Endothelial cell of umbilical vein (primary cell): ENCODE measurements around the gene TREM2. TPM values are rescaled to one million over a fixed set of nuclear protein-coding genes. Genes with fewer than 3 reads are reported as not detected.

ENCODE experiments used
- BruUV-seq: library from RNA; stranded (reverse); fragments of 400-500 nt; replicated peaks from 2 replicates; lab custom pipeline; 2021; lab: Mats Ljungman, UMichigan
- CTCF ChIA-PET: fragments of 300-600, 350-600 bp; sonication (Branson Sonifier 250); formaldehyde crosslinking; loops from one replicate; lab custom pipeline; 2021; ENCODE audit warnings: antibody characterized with exemption, inconsistent platforms; lab: Charles Lee
- POLR2A ChIA-PET: fragments of 300-600, 350-600 bp; sonication (Branson Sonifier 250); formaldehyde crosslinking; loops from one replicate; lab custom pipeline; 2021; ENCODE audit warnings: antibody characterized with exemption, inconsistent platforms; lab: Charles Lee
- DNase-seq: peaks from one replicate; pipeline ENCODE4 v3.0.0-alpha.2; 2011; ENCODE audit warnings: low read depth, low spot score
- FAIRE-seq: peaks from 2 replicates; lab custom pipeline; 2011; peaks lifted over from hg19 to GRCh38; lab: Jason Lieb, UNC
- H2AFZ ChIP-seq: 2 replicates; pipeline ENCODE4 v1.6.0; 2012; ENCODE audit warnings: low read depth, low read length, control low read depth, inconsistent platforms
- H3K27ac ChIP-seq: 2 replicates; pipeline ENCODE4 v1.5.1; 2011; ENCODE audit warnings: low read depth, mild to moderate bottlenecking, control low read depth, low read length, moderate library complexity; ENCODE audit not compliant: insufficient read depth
- H3K27me3 ChIP-seq, 2 experiments: 2 replicates each; pipeline versions ENCODE4 v1.6.0 to v1.6.1; 2011; ENCODE audit warnings: low read length in 2 of 2, mixed read lengths in 1 of 2; ENCODE audit not compliant: control insufficient read depth in 2 of 2, insufficient read depth in 2 of 2
- H3K36me3 ChIP-seq, 2 experiments: 2 replicates in 1 of 2; 3 replicates in 1 of 2; pipeline ENCODE4 v1.5.1; 2011; ENCODE audit warnings: low read length in 2 of 2, mild to moderate bottlenecking in 1 of 2, moderate library complexity in 1 of 2; ENCODE audit not compliant: control insufficient read depth in 2 of 2, insufficient read depth in 2 of 2; ENCODE audit errors: extremely low read depth in 1 of 2
- H3K4me1 ChIP-seq: 3 replicates; pipeline ENCODE4 v1.5.1; 2011; ENCODE audit warnings: mild to moderate bottlenecking, low read length; ENCODE audit not compliant: control insufficient read depth, insufficient read depth; ENCODE audit errors: extremely low read depth
- H3K4me2 ChIP-seq: 2 replicates; pipeline ENCODE4 v1.6.1; 2011; ENCODE audit warnings: low read length, control low read depth, mixed read lengths; ENCODE audit not compliant: insufficient read depth
- H3K4me3 ChIP-seq, 3 experiments: fragments of 200-600 bp in 1 of 3; sonication (generic), shearing (Covaris generic) in 1 of 3; replicated peaks in 1 of 3; 2 replicates each; pipeline ENCODE4 v1.5.1; 2011 to 2016; ENCODE audit warnings: control low read depth in 3 of 3, low read length in 3 of 3, mild to moderate bottlenecking in 2 of 3, inconsistent platforms in 1 of 3, low read depth in 1 of 3, moderate library complexity in 1 of 3; ENCODE audit not compliant: insufficient read depth in 1 of 3
- H3K79me2 ChIP-seq: 2 replicates; pipeline ENCODE4 v1.6.0; 2012; ENCODE audit warnings: low read length, inconsistent platforms; ENCODE audit not compliant: control insufficient read depth, insufficient read depth
- H3K9ac ChIP-seq: replicated peaks from 2 replicates; pipeline ENCODE3; 2011; ENCODE audit warnings: low read length, control low read depth; ENCODE audit not compliant: insufficient read depth; ENCODE audit errors: extremely low read depth
- H3K9me1 ChIP-seq: replicated peaks from 3 replicates; pipeline ENCODE4 v1.6.0; 2011; ENCODE audit warnings: mild to moderate bottlenecking, low read length; ENCODE audit not compliant: control insufficient read depth, insufficient read depth; ENCODE audit errors: extremely low read depth
- H3K9me3 ChIP-seq: replicated peaks from 2 replicates; pipeline ENCODE4 v1.5.1; 2012; ENCODE audit warnings: low read length, inconsistent platforms; ENCODE audit not compliant: control insufficient read depth, insufficient read depth
- H4K20me1 ChIP-seq: replicated peaks from 2 replicates; pipeline ENCODE3; 2011; ENCODE audit warnings: mild to moderate bottlenecking, low read length; ENCODE audit not compliant: control insufficient read depth, insufficient read depth; ENCODE audit errors: extremely low read depth
- EZH2 ChIP-seq: IDR thresholded peaks from 2 replicates; pipeline ENCODE4 v1.6.1; 2012; ENCODE audit warnings: borderline replicate concordance, low read depth, mild to moderate bottlenecking, moderate library complexity, low read length, inconsistent platforms; ENCODE audit not compliant: severe bottlenecking
- FOS ChIP-seq: IDR thresholded peaks from 2 replicates; pipeline ENCODE4 v1.6.1; 2011; ENCODE audit warnings: mild to moderate bottlenecking, low read length, moderate library complexity, borderline replicate concordance; ENCODE audit not compliant: insufficient read depth
- GATA2 ChIP-seq: IDR thresholded peaks from 2 replicates; pipeline ENCODE4 v1.7.0; 2011; ENCODE audit warnings: low read depth, mild to moderate bottlenecking, moderate library complexity, mixed read lengths, low read length; ENCODE audit not compliant: insufficient read length, insufficient read depth
- JUN ChIP-seq: IDR thresholded peaks from 2 replicates; pipeline ENCODE4 v1.6.1; 2011; ENCODE audit warnings: borderline replicate concordance, low read depth; ENCODE audit not compliant: insufficient read length, insufficient read depth
- MYC ChIP-seq: IDR thresholded peaks from one replicate; pipeline ENCODE4 v1.6.1; 2011; ENCODE audit warnings: mild to moderate bottlenecking, low read depth, low read length
- POLR2A ChIP-seq: IDR thresholded peaks from 2 replicates; pipeline ENCODE4 v1.6.1; 2012; ENCODE audit warnings: low read depth, mild to moderate bottlenecking, control low read depth, low read length
- POLR2AphosphoS5 ChIP-seq: IDR thresholded peaks from 2 replicates; pipeline ENCODE4 v1.6.1; 2012; ENCODE audit warnings: low read depth, mild to moderate bottlenecking, control low read depth, low read length, moderate library complexity; ENCODE audit not compliant: insufficient read depth
- dilution Hi-C: fragments of 300-500 bp; cut with MboI; formaldehyde crosslinking; loops from one replicate; pipeline ENCODE4 v1.15.0; 2019; ENCODE audit warnings: low sequenced_read_pairs; ENCODE audit not compliant: extremely low pct_ligation_motif_present
- intact Hi-C: fragments of 100-400 bp; cut with micrococcal nuclease; formaldehyde crosslinking; loops from one replicate; pipeline ENCODE4 v1.10.0; 2022
- polyA plus RNA-seq, 4 experiments: library from polyadenylated mRNA; depleted of rRNA in 3 of 4; stranded (reverse) in 3 of 4; unstranded in 1 of 4; fragments of >200 nt; gene quantifications; 2 replicates each; pipeline versions ENCODE4 v1.2.1 to v1.2.3, GENCODE V29; 2011 to 2012; ENCODE audit warnings: missing spikeins in 1 of 4
- total RNA-seq: library from RNA; stranded (reverse); gene quantifications from 2 replicates; pipeline ENCODE4 v1.2.3, GENCODE V29; 2021
- TF ChIP-seq, protein P1 (sequence below), 2 donors: IDR thresholded peaks; 1 replicate in 1 of 2; 2 replicates in 1 of 2; pipeline ENCODE4 v1.5.1; 2011; ENCODE audit warnings: low read length in 2 of 2, mild to moderate bottlenecking in 2 of 2, moderate library complexity in 2 of 2, control low read depth in 1 of 2, inconsistent platforms in 1 of 2, low read depth in 1 of 2; ENCODE audit not compliant: insufficient read depth in 1 of 2; ENCODE audit errors: extremely low read depth in 1 of 2
- TF ChIP-seq, protein P2 (sequence below): IDR thresholded peaks from 2 replicates; pipeline ENCODE4 v1.6.1; 2011; ENCODE audit not compliant: insufficient read depth, insufficient read length

Gene TREM2
- total and polyA plus RNA-seq, 2 donors (not counting 3 experiments of a cell fraction or from before 2014, with no cell fraction given) = not detected

DNA sequence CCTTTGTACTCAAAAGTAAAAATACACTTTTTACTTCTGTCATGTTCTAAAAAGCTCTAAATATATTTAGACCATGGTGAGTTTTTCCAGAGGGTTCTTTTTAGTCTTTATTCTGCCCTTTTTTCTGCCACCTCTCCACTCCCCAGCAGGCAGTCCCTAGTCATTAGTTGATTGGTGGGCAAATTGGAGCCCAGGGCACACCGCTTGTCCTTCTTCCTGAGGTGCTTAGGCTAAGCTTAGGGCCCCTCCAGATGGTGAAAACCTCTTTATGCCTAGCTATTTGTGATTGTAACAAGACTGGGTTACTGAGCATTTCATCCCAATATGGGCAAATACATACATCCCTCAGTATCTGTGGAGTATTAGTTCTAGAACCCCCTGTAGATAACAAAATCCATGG, 15.0 kb downstream of the TREM2 start:
- Histone ChIP-seq H3K4me2 (no peak overlapping the region), H3K27ac (no peak overlapping the region), H3K4me1 (no peaks in the 10 kb centered on the region), H3K9ac (no peak overlapping the region), H3K36me3 (no peaks in the 10 kb centered on the region), H3K9me1 (no peaks in the 10 kb centered on the region), H3K9me3 (no peaks in the 10 kb centered on the region), H4K20me1 (no peaks in the 10 kb centered on the region), H3K27me3 (no peaks in the 10 kb centered on the region), H3K4me3 (no peak overlapping the region), H3K79me2 (no peaks in the 10 kb centered on the region), H2AFZ (no peak overlapping the region)
- ChIA-PET CTCF (no interaction called here), POLR2A (no interaction called here)
- intact Hi-C loops (no loop called here), dilution Hi-C loops (no loop called here)
- no TSS peak for BruUV-seq
- no peak for FAIRE-seq
- TF ChIP-seq JUN (no peak), MYC (no peak), POLR2A (no peak), FOS (no peak), EZH2 (no peak), GATA2 (no peak), POLR2AphosphoS5 (no peak)
- TF ChIP-seq, protein P1, sequence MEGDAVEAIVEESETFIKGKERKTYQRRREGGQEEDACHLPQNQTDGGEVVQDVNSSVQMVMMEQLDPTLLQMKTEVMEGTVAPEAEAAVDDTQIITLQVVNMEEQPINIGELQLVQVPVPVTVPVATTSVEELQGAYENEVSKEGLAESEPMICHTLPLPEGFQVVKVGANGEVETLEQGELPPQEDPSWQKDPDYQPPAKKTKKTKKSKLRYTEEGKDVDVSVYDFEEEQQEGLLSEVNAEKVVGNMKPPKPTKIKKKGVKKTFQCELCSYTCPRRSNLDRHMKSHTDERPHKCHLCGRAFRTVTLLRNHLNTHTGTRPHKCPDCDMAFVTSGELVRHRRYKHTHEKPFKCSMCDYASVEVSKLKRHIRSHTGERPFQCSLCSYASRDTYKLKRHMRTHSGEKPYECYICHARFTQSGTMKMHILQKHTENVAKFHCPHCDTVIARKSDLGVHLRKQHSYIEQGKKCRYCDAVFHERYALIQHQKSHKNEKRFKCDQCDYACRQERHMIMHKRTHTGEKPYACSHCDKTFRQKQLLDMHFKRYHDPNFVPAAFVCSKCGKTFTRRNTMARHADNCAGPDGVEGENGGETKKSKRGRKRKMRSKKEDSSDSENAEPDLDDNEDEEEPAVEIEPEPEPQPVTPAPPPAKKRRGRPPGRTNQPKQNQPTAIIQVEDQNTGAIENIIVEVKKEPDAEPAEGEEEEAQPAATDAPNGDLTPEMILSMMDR (IDR thresholded peaks at IDR 0.05; ENCODE audit: extremely low read depth in 1 of 2, insufficient read depth in 1 of 2, low read depth in 1 of 2, low read length in 2 of 2) = no peak
- TF ChIP-seq, protein P2, sequence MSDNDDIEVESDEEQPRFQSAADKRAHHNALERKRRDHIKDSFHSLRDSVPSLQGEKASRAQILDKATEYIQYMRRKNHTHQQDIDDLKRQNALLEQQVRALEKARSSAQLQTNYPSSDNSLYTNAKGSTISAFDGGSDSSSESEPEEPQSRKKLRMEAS = no peak
- no peak for DNase-seq
